DMS53 treated with DMSO at 0.1 percent for 48 hours (cell line): ENCODE data around the gene ZC3H12D.
"Not testable (repeated sequence)": the region's sequence is repeated elsewhere in the genome, so short reads cannot be mapped to it uniquely, and the experiment has no call there.

Experiments used
- DNase-seq: peaks from one replicate; lab custom pipeline; 2025; ENCODE audit not compliant: unreplicated experiment; lab: John Stamatoyannopoulos, UW

Gene ZC3H12D

DNA sequence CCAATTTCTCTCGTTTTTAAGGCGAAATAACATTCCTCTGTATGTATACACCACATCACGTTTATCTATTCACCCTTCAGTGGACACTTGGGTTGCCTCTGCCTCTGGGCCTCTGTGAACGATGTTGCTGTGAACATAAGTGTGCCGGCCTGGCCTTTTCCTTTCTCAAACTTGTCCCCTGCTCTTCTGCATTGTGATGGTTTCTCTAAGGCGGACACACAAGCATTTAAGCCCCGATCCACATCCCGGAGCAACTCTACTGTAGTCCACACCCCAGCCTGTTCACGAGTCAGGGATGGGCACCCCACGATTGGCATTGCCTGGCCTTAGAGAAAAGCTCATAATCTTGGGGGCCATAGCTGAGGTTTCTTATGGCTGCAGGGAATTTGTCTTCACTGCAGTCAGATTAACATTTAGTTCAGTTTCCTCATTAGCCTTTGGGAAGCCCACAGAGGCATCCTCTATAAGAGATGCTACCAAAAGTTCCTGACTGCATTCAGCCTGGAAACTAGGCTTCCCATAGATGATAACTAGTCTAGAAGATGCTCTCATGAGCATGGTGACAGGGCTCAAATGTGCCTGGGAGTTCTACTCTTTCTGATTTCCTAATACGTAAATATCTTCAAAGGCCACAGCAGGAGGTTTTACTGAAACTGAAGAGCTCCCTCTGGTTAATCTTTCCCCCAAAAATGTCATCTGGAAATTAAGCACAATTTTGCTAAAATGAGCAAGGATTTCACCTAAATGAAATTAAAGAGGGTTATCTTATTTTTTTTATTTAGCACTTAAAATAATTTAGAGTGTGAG, 762 bp downstream of the ZC3H12D start:
- no peak for DNase-seq

GRCh38 chr6:149483334-149483725, 1.5 kb downstream of the ZC3H12D start:
- no peak for DNase-seq

DNA sequence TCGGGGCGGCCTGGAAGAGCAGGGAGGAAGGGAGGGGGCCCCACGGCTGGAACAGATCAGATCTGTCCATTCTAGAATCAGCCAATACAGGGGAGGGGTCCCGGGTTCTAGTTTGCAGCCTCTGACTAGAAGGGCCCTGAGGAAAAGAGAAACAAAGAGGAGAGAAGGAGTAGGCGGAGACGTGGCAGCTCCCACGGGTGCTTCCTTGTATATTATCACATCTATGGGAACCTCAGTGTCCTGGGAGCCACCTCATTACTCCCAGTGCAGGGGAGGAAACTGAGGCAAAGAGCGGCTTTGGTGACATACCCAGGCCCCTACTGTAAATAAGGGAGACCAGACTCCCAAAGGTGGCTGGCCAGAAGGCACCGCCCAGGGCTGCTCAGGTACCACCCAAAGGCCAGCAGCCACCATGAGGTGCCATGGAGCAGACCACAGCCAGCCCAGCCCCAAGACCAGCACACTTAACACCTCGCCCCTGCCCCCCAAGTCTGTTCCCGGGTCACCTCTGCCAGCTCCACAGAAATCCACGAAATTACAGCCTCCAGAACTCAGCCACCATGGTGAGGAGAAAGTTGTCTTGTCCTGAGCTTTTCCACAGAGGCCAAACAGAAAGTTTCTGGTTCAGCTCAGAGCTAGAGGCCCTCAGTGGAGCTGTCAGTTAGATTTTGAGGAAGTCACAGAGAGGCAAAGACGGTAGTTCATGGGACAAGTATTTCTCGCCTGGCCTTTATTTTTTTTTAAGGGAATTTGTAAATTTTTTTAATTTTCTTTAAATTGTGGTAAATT, 2.1 kb downstream of the ZC3H12D start:
- no peak for DNase-seq

- DNase-seq = no peak
These were observed 4.1 kb downstream of the ZC3H12D start for GRCh38 chr6:149480502-149481280.

- no peak for DNase-seq
These were observed 6.0 kb downstream of the ZC3H12D start for GRCh38 chr6:149478631-149479314.

DNA sequence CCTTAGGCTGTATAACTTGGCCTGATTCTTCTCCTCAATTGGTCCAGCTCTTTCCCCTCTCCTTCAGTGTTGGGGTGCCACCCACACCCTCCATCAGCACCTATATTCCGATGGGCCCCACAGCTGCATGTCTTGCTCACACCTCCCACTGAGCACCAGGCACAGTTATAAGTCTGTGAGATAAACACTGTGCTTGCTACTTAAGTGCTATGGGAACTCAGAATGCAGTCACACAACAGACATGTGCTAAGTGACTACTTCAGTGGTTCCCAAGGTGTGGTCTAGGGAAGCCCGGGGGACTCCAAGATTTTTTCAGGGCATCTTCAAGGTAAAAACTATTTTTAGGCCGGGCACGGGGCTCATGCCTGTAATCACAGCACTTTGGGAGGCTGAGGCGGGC, 7.3 kb downstream of the ZC3H12D start:
- no peak for DNase-seq

GRCh38 chr6:149476789-149477455, 7.9 kb downstream of the ZC3H12D start:
- DNase-seq = no peak

GRCh38 chr6:149474108-149474935, 10.5 kb downstream of the ZC3H12D start:
- DNase-seq = no peak

- DNase-seq = no peak
These were observed 11.4 kb downstream of the ZC3H12D start for GRCh38 chr6:149473080-149474052.

DNA sequence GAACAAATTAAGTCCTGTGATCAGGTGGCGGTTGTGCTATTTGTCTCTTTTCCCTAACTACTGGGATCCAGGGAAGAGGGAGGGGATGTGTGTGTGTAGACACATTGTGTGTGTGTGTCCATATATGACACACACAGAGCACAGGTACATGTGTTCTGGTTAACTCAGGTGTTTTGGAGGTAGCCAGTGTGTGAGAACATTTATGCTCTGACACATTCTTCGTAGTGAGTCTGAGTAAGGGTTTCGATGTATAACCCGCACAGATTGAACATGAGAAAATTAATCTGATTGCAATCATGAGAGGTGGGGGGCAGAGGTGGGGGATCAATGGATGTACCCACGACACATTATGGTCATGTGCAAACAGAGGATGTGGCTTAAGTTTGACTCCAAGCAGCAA, 12.6 kb downstream of the ZC3H12D start:
- DNase-seq = no peak

DNA sequence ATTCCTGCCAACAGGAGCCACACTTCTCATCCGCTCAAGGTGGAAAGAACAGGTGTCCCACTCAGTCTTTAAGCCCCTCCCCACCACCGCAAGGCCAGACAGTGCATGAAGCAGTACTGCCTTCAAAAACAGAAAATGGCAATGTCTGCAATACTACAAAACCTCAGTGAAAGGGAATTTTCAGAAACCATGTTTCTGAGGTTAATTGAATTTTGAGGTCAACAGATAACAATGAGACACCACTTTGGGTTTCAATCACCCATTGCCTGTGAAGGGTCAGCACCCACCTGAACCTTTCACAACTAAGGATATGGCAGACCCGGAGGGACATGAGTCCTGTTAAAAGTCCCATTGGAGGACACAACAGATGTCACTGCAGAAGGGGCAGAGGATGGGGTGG, 13.0 kb downstream of the ZC3H12D start:
- DNase-seq = no peak

DNA sequence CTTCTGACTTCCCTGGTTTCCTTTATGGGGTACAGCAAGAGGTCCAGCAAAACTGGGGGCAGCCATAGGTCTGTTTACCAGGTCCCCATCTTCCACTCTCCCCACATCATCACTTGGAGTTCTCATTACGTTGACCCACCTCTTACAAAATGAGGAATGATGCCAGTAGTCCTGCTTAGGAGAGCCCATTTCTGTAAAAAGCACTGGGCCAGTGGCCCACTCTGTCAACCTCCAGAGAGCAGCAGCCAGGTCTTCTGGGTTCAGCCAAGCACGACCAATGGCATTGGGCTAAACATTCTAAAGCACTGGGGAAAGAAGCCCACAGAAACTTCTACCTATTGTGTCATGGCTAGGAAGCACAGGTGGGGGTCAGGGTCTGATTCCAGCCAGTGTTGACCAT, 13.9 kb downstream of the ZC3H12D start:
- no peak for DNase-seq

DNA sequence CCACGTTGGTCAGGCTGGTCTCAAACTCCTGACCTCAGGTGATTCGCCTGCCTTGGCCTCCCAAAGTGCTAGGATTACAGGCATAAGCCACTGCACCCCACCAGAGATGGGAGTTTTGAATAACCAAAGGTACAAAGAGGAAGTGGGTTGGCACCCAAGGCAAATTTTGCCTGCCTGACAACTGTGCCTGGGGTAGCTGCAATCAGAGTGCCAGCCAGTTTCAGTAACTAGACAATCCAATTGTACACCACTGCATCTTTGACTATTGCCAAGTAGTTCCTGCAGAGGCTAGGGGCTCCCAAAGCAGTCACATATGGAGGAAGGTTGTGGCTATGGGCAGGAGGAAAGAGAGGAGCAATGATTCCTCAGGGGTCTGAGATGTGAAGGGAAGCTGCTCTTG, 16.6 kb downstream of the ZC3H12D start:
- no peak for DNase-seq

GRCh38 chr6:149467265-149467664, 17.5 kb downstream of the ZC3H12D start:
- no peak for DNase-seq

- no peak for DNase-seq
These were observed 20.4 kb downstream of the ZC3H12D start for GRCh38 chr6:149464411-149464810.

GRCh38 chr6:149463781-149464180, 21.0 kb downstream of the ZC3H12D start:
- peak; percentile 4 for DNase-seq

DNA sequence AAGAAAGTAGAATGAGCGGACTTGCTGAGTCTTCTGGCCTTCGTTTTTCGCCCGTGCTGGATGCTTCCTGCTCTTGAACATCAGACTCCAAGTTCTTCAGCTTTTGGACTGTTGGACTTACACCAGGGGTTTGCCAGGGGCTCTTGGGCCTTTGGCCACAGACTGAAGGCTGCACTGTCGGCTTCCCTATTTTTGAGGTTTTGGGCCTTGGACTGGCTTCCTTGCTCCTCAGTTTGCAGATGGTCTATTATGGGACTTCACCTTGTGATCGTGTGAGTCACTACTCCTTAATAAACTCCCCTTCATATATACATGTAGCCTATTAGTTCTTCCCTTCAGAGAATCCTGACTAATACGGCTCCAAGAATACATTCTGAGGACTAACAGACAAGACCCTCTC, 22.1 kb downstream of the ZC3H12D start:
- DNase-seq = not testable (repeated sequence)

DNA sequence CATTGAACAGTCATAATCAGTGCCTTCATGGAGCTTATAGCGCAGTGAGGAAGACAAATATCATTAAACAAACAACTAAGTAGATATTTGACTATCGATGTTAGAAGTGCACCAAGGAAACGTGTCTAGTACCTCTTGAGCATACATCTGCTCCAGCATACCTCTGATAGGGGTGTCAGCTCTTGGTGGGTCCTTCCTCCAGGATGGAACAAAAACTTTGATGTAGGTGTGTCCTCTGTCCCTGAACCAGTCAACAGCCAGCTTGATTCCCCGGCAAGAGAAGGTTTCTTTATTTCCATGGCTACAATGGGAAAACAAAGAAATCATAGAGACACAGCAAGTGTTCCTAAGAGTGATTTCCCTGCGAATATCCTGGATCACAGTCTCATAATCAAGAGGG, 23.1 kb downstream of the ZC3H12D start:
- no peak for DNase-seq
